Measurements from ENCODE around the gene RNF223. TPM values are rescaled to one million over a fixed set of nuclear protein-coding genes. Genes with fewer than 3 reads are reported as not detected.

Gene RNF223
- total RNA-seq, 4 donors from 2014 or later = 3.0 to 7.5 (median 5.0) TPM

- TF ChIP-seq, protein P1, sequence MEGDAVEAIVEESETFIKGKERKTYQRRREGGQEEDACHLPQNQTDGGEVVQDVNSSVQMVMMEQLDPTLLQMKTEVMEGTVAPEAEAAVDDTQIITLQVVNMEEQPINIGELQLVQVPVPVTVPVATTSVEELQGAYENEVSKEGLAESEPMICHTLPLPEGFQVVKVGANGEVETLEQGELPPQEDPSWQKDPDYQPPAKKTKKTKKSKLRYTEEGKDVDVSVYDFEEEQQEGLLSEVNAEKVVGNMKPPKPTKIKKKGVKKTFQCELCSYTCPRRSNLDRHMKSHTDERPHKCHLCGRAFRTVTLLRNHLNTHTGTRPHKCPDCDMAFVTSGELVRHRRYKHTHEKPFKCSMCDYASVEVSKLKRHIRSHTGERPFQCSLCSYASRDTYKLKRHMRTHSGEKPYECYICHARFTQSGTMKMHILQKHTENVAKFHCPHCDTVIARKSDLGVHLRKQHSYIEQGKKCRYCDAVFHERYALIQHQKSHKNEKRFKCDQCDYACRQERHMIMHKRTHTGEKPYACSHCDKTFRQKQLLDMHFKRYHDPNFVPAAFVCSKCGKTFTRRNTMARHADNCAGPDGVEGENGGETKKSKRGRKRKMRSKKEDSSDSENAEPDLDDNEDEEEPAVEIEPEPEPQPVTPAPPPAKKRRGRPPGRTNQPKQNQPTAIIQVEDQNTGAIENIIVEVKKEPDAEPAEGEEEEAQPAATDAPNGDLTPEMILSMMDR (IDR thresholded peaks at IDR 0.05) = no peak
- TF ChIP-seq EP300 (IDR thresholded peaks at IDR 0.05; ENCODE audit: low read depth) = no peak
- TF ChIP-seq POLR2A (IDR thresholded peaks at IDR 0.05) = no peak
These were observed 44.7 kb upstream of the RNF223 start for GRCh38 chr1:1118876-1119220.

DNA sequence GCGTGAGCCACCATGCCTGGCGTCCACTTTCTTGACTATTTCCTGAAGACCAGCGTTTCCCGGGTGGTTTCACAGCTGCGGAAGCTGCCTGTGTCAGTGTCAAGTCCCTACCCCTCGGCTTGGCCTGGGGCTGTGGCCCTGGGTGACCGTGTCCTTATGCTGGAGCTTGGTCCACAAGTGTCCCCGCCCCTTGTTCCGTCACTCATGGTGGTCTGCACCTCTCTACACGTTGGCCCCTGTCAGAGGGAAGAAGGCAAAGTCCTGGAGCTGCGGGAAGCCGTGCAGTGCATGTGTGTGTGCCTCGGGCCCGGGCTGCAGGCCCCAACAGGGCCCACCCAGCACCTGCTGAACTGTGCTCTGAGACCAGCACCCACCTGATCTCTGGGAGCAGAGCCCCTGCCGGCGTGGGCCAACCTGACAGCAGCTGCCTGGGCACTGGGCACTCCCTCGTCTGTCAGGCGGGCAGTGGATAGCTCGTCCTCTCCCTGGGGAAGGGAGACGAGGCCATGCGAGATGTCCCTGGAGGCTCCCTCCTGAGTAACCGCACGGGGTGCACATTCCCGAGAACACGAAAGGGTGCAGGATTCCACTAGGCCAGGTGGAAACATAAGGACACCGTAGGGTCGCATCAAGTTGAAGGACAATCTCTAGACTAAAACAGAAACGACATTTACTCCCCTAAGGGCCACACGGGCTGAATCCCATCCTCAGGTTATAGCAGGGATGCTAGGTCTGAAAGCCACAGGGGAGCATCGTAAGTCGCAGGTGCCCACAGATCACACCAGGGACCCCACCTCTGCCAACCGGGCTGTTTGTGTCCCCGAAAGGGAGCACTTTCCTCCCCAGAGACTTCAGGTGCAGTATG lies 44.1 kb upstream of the RNF223 start:
- Histone ChIP-seq H3K36me3 (no peaks in the 10 kb centered on the region), H3K4me1 (peaks cover 10 to 35% (median 28%) of the 10 kb centered on the region in 4 donors), H3K27ac (no peak overlapping the region), H3K9me3 (no peaks in the 10 kb centered on the region), H3K4me3 (no peak overlapping the region), H3K27me3 (peaks cover 15% of the 10 kb centered on the region)
- no peak for TF ChIP-seq POLR2A (IDR thresholded peaks at IDR 0.05)
- TF ChIP-seq EP300 (IDR thresholded peaks at IDR 0.05; ENCODE audit: low read depth) = no peak
- no peak for TF ChIP-seq POLR2AphosphoS5 (IDR thresholded peaks at IDR 0.05)
- TF ChIP-seq, protein P1 (IDR thresholded peaks at IDR 0.05) = no peak
- 79% methylated on average over 31 of the region's 33 CpGs; no CpG with 5 or more reads in 1 of the 2 donors for WGBS, 2 donors (ENCODE audit: low coverage in 1 of 2)
- in situ Hi-C loops (cut with MboI; ENCODE audit: low pct_ligation_motif_present in 1 of 4, low pct_unique_long_range_greater_than_20kb in 1 of 4, low sequenced_read_pairs in 3 of 4) (loop anchor here in 3 of 4 donors (5.0 to 25.0 kb wide), 5 partner anchors 69 to 157 kb away; partner anchors contain the start of gene UBE2J2 (in 2 of the 3)), intact Hi-C loops (cut with DNase I; ENCODE audit: low total_unique reads) (no loop called here)
- DNase-seq = peak; percentile 10

More at GRCh38 chr1:1118876-1119220, 44.7 kb upstream of the RNF223 start:
- Histone ChIP-seq H3K36me3 (no peaks in the 10 kb centered on the region), H3K27me3 (peaks cover 15% of the 10 kb centered on the region), H3K27ac (no peak overlapping the region), H3K4me3 (no peak overlapping the region), H3K9me3 (no peaks in the 10 kb centered on the region), H3K4me1 (peaks cover 14 to 39% (median 32%) of the 10 kb centered on the region in 4 donors)
- peak; percentile 7 for DNase-seq
- in situ Hi-C loops (cut with MboI; ENCODE audit: low pct_ligation_motif_present in 1 of 4, low pct_unique_long_range_greater_than_20kb in 1 of 4, low sequenced_read_pairs in 3 of 4) = loop anchor here in 3 of 4 donors (5.0 to 25.0 kb wide), 5 partner anchors 68 to 156 kb away; partner anchors contain the start of gene UBE2J2 (in 2 of the 3)
- intact Hi-C loops (cut with DNase I; ENCODE audit: low total_unique reads) = no loop called here
- WGBS, 2 donors (ENCODE audit: low coverage in 1 of 2) = 82% methylated on average over 11 of the region's 11 CpGs; no CpG with 5 or more reads in 1 of the 2 donors

GRCh38 chr1:1117469-1117831 lies 43.3 kb upstream of the RNF223 start:
- Histone ChIP-seq H3K4me1 (peaks cover 6 to 28% (median 23%) of the 10 kb centered on the region in 4 donors), H3K27ac (no peak overlapping the region), H3K36me3 (no peaks in the 10 kb centered on the region), H3K27me3 (peaks cover 15% of the 10 kb centered on the region), H3K4me3 (no peak overlapping the region), H3K9me3 (no peaks in the 10 kb centered on the region)
- intact Hi-C loops (cut with DNase I; ENCODE audit: low total_unique reads) (no loop called here), in situ Hi-C loops (cut with MboI; ENCODE audit: low pct_ligation_motif_present in 1 of 4, low pct_unique_long_range_greater_than_20kb in 1 of 4, low sequenced_read_pairs in 3 of 4) (loop anchor here in 3 of 4 donors (5.0 to 25.0 kb wide), 5 partner anchors 70 to 157 kb away; partner anchors contain the start of gene UBE2J2 (in 2 of the 3))
- 66 to 74% methylated on average over 7 to 18 of the region's 20 CpGs for WGBS, 2 donors (ENCODE audit: low coverage in 1 of 2)
- peak; percentile 22 for DNase-seq
- TF ChIP-seq POLR2AphosphoS5 (IDR thresholded peaks at IDR 0.05) (no peak), EP300 (IDR thresholded peaks at IDR 0.05; ENCODE audit: low read depth) (no peak), POLR2A (IDR thresholded peaks at IDR 0.05) (no peak)
- TF ChIP-seq, protein P1 (IDR thresholded peaks at IDR 0.05) = no peak

DNA sequence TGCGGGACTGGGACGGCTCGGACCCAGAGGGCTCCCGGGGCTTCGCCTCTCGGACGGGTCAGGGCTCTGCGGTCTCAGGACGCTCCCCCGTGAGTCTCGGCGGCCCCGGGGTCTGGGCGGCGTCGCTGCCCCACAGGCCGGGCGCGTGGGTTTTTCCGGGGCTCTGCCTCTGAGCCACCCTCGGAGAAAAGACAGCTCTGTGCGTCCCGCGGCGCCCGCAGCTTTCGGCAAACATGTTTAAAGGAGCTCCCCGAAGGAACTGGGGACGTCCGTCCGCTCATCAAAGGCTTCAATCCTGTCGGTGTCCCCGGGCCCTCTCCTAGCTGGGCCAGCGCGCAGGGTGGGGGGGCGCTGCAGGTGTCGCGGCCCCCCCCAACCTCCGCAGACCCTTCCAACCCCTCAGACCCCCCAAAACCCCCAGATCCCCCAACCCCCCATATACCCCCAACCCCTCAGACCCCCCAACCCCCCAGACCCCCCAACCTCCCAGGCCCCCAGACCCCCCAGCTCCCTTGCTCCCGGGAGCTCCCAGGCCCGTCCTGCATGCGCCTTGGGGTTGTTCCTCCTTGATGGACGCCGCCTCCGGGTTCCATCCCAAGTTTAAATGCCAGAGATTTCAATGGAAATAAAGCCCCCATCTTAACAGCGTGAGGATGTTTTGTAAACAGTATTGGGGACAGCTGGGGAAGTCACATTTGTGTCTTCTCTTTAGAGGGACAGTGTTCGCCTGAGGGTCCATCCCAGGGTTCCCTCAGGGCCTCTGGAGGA lies 42.8 kb upstream of the RNF223 start:
- peaks cover 4 to 23% (median 18%) of the 10 kb centered on the region in 4 donors for H3K4me1 ChIP-seq
- in situ Hi-C loops (cut with MboI; ENCODE audit: low pct_ligation_motif_present in 1 of 4, low pct_unique_long_range_greater_than_20kb in 1 of 4, low sequenced_read_pairs in 3 of 4) = loop anchor here in 3 of 4 donors (5.0 to 25.0 kb wide), 5 partner anchors 70 to 158 kb away; partner anchors contain the start of gene UBE2J2 (in 2 of the 3)
- H3K4me3 ChIP-seq = peak overlapping the region; percentile 59 to 100 (median 94)
- H3K27ac ChIP-seq = peak overlapping the region; percentile 13 to 94 (median 78)
- H3K27me3 ChIP-seq = peaks cover 15% of the 10 kb centered on the region
- H3K9me3 ChIP-seq = no peaks in the 10 kb centered on the region
- H3K36me3 ChIP-seq = no peaks in the 10 kb centered on the region
- no peak for TF ChIP-seq EP300 (IDR thresholded peaks at IDR 0.05; ENCODE audit: low read depth)
- intact Hi-C loops (cut with DNase I; ENCODE audit: low total_unique reads) = no loop called here
- 25 to 40% methylated on average over 6 to 14 of the region's 47 CpGs for WGBS, 2 donors (ENCODE audit: low coverage in 1 of 2)
- peak; percentile 26 for DNase-seq
